AG04449 (cell line): Measurements from ENCODE around the gene TMEM132E.

Source experiments
- CTCF ChIA-PET: fragments of 350-600 bp; formaldehyde crosslinking; extraction: SDS; loops from one replicate; lab custom pipeline; 2021; ENCODE audit warnings: antibody characterized with exemption; lab: Yijun Ruan, JAX
- POLR2A ChIA-PET: fragments of 400-600, 350-600 bp; formaldehyde crosslinking; extraction: SDS; loops from one replicate; lab custom pipeline; 2020; ENCODE audit warnings: antibody characterized with exemption, inconsistent platforms; lab: Yijun Ruan, JAX
- DNase-seq: peaks from one replicate; pipeline ENCODE4 v3.0.0-alpha.2; 2010; ENCODE audit warnings: low read depth, low spot score
- H3K4me3 ChIP-seq: 2 replicates; pipeline ENCODE4 v1.5.1; 2011; ENCODE audit warnings: low read depth, mild to moderate bottlenecking, control low read depth, low read length
- TF ChIP-seq, protein P1 (sequence below): IDR thresholded peaks from one replicate; pipeline ENCODE4 v1.5.1; 2011; ENCODE audit warnings: mild to moderate bottlenecking, moderate library complexity, low read length, control low read depth, inconsistent platforms; ENCODE audit not compliant: insufficient read depth; ENCODE audit errors: missing control alignments

The TMEM132E gene

DNA sequence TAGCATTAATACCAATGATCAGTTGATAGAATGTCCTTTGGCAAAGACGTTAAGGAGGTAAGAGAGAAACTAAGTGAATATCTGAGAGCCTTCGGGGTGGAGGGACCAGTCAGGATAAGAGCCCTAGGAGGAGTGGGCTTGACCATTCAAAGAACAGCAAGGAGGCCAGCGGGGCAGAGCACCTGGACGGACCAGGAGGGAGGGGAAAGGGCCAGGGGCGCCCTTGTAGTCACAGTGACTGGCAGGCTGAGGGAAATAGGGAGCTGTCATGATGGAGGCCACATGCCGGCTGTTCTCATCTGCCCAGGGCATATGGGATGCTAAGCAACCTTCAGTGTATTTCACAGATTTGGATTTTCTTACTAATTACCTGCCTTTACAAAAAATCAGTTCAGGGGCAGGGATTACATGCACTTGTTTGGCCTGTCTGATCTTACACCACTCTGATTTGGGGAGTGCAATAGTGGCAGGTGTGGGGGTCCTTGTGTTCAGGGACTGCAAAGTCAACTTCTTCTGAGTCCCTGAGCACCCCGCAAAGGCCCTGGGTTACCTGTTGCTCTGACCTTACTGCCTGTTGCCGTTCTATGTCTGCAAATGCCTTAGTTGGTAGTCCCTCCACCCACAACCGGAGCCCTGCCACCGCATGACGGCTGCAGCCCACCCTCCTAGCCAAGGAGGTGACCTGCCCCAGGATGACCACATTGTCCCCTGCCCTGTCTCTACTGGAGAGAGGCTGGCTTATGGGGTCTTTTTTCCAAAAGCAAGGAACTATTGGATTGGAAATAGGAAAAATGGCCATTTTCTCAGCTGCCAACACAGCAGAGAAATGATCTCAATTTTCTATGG is 10.0 kb downstream of the TMEM132E start:
- TF ChIP-seq, protein P1, sequence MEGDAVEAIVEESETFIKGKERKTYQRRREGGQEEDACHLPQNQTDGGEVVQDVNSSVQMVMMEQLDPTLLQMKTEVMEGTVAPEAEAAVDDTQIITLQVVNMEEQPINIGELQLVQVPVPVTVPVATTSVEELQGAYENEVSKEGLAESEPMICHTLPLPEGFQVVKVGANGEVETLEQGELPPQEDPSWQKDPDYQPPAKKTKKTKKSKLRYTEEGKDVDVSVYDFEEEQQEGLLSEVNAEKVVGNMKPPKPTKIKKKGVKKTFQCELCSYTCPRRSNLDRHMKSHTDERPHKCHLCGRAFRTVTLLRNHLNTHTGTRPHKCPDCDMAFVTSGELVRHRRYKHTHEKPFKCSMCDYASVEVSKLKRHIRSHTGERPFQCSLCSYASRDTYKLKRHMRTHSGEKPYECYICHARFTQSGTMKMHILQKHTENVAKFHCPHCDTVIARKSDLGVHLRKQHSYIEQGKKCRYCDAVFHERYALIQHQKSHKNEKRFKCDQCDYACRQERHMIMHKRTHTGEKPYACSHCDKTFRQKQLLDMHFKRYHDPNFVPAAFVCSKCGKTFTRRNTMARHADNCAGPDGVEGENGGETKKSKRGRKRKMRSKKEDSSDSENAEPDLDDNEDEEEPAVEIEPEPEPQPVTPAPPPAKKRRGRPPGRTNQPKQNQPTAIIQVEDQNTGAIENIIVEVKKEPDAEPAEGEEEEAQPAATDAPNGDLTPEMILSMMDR, result no peak
- POLR2A ChIA-PET, result no interaction called here
- CTCF ChIA-PET, result no interaction called here
- no peak for DNase-seq
- H3K4me3 ChIP-seq, result no peak overlapping the region

DNA sequence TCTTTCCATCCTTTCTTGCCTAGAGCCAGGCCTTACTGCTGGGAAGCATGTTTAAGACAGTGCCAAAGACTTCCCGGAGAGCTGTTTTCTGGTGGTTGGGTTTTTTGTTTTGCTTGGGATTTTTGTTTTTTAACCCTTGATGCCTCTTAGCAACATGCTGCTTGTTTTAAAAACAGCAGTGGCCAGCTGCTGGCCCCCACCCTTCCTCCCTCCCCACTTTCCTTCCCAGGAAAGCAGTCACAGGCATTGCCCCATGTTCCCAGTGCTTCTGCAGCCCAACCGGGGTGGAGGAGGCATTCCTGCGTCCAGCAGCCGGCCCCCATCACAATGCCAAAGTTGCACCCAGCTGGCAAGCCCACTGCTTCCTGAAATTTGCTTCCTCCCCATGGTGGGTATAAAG is 12.6 kb downstream of the TMEM132E start:
- ChIA-PET CTCF (no interaction called here), POLR2A (no interaction called here)
- H3K4me3 ChIP-seq, result no peak overlapping the region
- DNase-seq, result no peak
- TF ChIP-seq, protein P1, result no peak

DNA sequence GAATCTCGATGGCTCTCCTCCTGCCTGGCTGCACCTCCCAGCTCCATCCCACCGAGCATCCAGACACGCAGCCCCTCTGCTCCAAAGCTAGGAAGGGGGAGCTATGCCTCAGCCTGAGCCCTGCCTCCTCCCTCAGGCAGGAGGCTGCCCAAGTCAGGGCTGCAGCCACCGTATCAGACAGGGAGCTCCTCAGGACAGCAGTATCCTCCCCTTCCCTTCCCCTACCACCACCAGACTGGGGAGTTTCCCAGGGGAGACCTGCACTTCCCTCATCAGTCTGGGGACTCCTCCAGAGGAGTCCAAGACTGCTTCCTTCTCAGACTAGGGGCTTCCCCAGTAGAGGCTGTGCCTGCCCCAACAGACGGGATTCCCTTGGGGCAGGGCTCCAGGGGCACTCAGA is 17.5 kb downstream of the TMEM132E start:
- no peak overlapping the region for H3K4me3 ChIP-seq
- TF ChIP-seq, protein P1, result no peak
- DNase-seq, result no peak
- POLR2A ChIA-PET, result no interaction called here
- CTCF ChIA-PET, result interaction anchor here (1.4 kb wide), 1 partner anchor 10 kb away, joined by 3 read pairs; no protein-coding TSS in a partner anchor

DNA sequence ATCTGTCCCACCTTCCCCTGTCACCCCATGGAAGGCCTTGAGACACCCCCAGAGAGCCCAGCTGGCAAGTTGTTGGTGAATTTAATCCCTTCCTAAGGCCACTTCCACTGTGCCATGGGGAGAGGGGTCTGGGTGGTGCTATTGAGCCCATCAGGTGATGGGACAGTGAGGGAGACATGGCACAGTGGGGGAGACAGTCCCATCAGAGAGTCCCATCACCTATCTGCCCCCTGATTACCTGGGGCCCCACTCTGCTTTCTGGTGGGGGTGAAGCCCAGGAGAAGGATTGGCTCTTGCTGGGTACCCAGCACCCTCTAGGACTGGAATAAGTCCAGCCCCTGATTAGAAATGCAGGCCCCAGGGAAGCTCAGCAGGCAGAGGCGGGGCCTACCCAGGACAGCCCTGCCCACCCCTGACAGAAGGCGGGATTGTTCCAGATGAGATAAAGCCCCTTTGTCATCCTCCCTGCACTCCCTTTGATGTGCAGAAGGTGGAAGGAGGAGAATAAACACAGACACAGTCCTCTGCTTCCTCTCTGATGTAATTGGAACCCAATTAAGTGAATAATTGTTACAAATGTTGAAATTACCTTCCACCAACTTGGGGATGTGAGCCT is 18.9 kb downstream of the TMEM132E start:
- POLR2A ChIA-PET, result no interaction called here
- DNase-seq, result no peak
- CTCF ChIA-PET, result no interaction called here
- H3K4me3 ChIP-seq, result no peak overlapping the region
- TF ChIP-seq, protein P1, result no peak

DNA sequence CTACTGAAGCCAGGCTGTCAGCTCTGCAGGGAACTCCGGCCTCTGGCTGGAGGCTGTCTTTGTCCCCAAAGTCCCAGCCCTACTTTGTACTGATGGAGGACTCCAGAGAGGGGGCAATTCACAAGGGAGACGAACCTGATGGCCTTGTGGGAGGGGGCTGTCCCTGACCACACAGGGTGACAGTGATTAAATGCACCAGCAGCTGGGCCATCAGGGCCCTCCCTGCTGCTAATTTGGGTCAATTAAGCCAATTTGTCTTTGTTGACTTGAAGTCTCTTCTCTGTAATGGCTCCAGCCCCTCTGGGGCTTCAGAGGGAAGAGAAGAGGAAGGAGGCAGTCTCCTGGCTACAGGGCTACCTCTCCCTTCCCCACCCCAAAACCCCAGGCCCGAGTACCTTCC is 22.0 kb downstream of the TMEM132E start:
- POLR2A ChIA-PET, result no interaction called here
- TF ChIP-seq, protein P1, result no peak
- no peak overlapping the region for H3K4me3 ChIP-seq
- DNase-seq, result no peak
- CTCF ChIA-PET, result no interaction called here

DNA sequence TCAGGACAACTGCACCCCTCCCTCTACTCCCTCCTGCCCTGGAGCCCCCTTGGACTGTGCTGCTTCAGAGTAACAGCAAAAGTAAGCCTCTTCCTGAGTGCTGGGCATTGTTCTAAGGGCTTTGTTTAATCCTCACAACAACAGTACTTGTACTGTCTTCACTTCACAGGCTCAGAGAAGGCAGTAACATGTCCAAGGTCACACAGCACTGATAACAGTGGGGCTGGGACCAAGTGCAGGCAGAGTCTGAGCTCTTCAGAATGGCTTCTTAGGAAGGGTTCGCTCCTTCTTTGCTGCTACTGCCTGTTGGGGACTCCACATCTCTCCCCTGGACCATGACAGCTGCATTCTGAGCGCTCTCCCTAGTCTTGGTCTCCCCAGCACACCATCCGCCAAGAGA is 24.6 kb downstream of the TMEM132E start:
- DNase-seq, result no peak
- POLR2A ChIA-PET, result no interaction called here
- TF ChIP-seq, protein P1, result no peak
- CTCF ChIA-PET, result interaction anchor here (0.7 kb wide), 1 partner anchor 516 kb away, joined by 3 read pairs; no protein-coding TSS in a partner anchor
- H3K4me3 ChIP-seq, result no peak overlapping the region
